ENCODE data around the gene RAB34. TPM values are rescaled to one million over a fixed set of nuclear protein-coding genes. Genes with fewer than 3 reads are reported as not detected.

Gene RAB34
- polyA plus RNA-seq, 3 donors = 66.7 to 93.3 (median 79.1) TPM

GRCh38 chr17:28750178-28751047 lies 32.7 kb upstream of the RAB34 start:
- H3K4me1 ChIP-seq (ENCODE audit: control insufficient read depth in 1 of 2, insufficient read depth in 2 of 2, low read length in 2 of 2) = peaks cover 3 to 5% of the 10 kb centered on the region in 2 donors
- H3K27ac Mint-ChIP-seq = no peak overlapping the region
- H3K4me2 ChIP-seq (replicated peaks; ENCODE audit: extremely low read depth, low read length, poor library complexity, severe bottlenecking) = no peak overlapping the region
- no peaks in the 10 kb centered on the region for H3K9me3 Mint-ChIP-seq
- no peaks in the 10 kb centered on the region for H3K9me3 ChIP-seq (replicated peaks in 1 of 2; ENCODE audit: control insufficient read depth in 1 of 2, insufficient read depth in 1 of 2, low read length in 2 of 2)
- no peaks in the 10 kb centered on the region for H3K36me3 ChIP-seq (replicated peaks in 1 of 2; ENCODE audit: control insufficient read depth in 1 of 2, insufficient read depth in 2 of 2, low read length in 2 of 2)
- no peak overlapping the region for H3K27ac ChIP-seq (ENCODE audit: low read depth in 1 of 2, low read length in 2 of 2)
- H3K9ac ChIP-seq (ENCODE audit: insufficient read depth, low read length, poor library complexity, severe bottlenecking) = no peak overlapping the region
- DNase-seq = peak; percentile 84 to 91 (median 89)
- peaks cover 0 to 3% of the 10 kb centered on the region in 2 donors for H3K27me3 ChIP-seq (ENCODE audit: control insufficient read depth in 2 of 2, insufficient read depth in 2 of 2, low read length in 2 of 2)
- no peak overlapping the region for H3K4me3 Mint-ChIP-seq
- H3K79me2 ChIP-seq (ENCODE audit: insufficient read depth, low read length) = no peaks in the 10 kb centered on the region
- peaks cover 8% of the 10 kb centered on the region for H4K20me1 ChIP-seq (ENCODE audit: insufficient read depth, low read length)
- H2AFZ ChIP-seq (ENCODE audit: insufficient read depth, low read depth, low read length, poor library complexity, severe bottlenecking) = no peak overlapping the region
- H3K4me3 ChIP-seq (replicated peaks in 1 of 3; ENCODE audit: low read depth in 2 of 3, low read length in 3 of 3) = no peak overlapping the region
- peaks cover 6 to 7% of the 10 kb centered on the region in 2 donors for H3K36me3 Mint-ChIP-seq
- 48% methylated on average over 16 of the region's 20 CpGs for WGBS (ENCODE audit: insufficient coverage)
- TF ChIP-seq, protein P1, sequence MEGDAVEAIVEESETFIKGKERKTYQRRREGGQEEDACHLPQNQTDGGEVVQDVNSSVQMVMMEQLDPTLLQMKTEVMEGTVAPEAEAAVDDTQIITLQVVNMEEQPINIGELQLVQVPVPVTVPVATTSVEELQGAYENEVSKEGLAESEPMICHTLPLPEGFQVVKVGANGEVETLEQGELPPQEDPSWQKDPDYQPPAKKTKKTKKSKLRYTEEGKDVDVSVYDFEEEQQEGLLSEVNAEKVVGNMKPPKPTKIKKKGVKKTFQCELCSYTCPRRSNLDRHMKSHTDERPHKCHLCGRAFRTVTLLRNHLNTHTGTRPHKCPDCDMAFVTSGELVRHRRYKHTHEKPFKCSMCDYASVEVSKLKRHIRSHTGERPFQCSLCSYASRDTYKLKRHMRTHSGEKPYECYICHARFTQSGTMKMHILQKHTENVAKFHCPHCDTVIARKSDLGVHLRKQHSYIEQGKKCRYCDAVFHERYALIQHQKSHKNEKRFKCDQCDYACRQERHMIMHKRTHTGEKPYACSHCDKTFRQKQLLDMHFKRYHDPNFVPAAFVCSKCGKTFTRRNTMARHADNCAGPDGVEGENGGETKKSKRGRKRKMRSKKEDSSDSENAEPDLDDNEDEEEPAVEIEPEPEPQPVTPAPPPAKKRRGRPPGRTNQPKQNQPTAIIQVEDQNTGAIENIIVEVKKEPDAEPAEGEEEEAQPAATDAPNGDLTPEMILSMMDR (IDR thresholded peaks at IDR 0.05) = peak; percentile 99
- H3K27me3 Mint-ChIP-seq (ENCODE audit: low read depth in 3 of 3) = peaks cover 2 to 12% (median 12%) of the 10 kb centered on the region in 3 donors
- H3K4me1 Mint-ChIP-seq = peaks cover 3% of the 10 kb centered on the region
- intact Hi-C loops (cut with micrococcal nuclease) = loop anchor here (1.0 kb wide), 2 partner anchors 23 to 24 kb away; partner anchors contain the start of gene TLCD1 (in 1 of the 2)

GRCh38 chr17:28749516-28750177 lies 32.0 kb upstream of the RAB34 start:
- Histone ChIP-seq H4K20me1 (ENCODE audit: insufficient read depth, low read length) (peaks cover 13% of the 10 kb centered on the region), H3K27me3 (ENCODE audit: control insufficient read depth in 2 of 2, insufficient read depth in 2 of 2, low read length in 2 of 2) (peaks cover 2 to 10% of the 10 kb centered on the region in 2 donors), H3K9me3 (replicated peaks in 1 of 2; ENCODE audit: control insufficient read depth in 1 of 2, insufficient read depth in 1 of 2, low read length in 2 of 2) (no peaks in the 10 kb centered on the region), H3K9ac (ENCODE audit: insufficient read depth, low read length, poor library complexity, severe bottlenecking) (no peak overlapping the region), H3K36me3 (replicated peaks in 1 of 2; ENCODE audit: control insufficient read depth in 1 of 2, insufficient read depth in 2 of 2, low read length in 2 of 2) (no peaks in the 10 kb centered on the region), H2AFZ (ENCODE audit: insufficient read depth, low read depth, low read length, poor library complexity, severe bottlenecking) (no peak overlapping the region), H3K27ac (ENCODE audit: low read depth in 1 of 2, low read length in 2 of 2) (no peak overlapping the region), H3K4me3 (replicated peaks in 1 of 3; ENCODE audit: low read depth in 2 of 3, low read length in 3 of 3) (no peak overlapping the region), H3K4me1 (ENCODE audit: control insufficient read depth in 1 of 2, insufficient read depth in 2 of 2, low read length in 2 of 2) (peaks cover 11 to 12% of the 10 kb centered on the region in 2 donors), H3K4me2 (replicated peaks; ENCODE audit: extremely low read depth, low read length, poor library complexity, severe bottlenecking) (no peak overlapping the region), H3K79me2 (ENCODE audit: insufficient read depth, low read length) (no peaks in the 10 kb centered on the region)
- Mint-ChIP-seq H3K36me3 (peaks cover 7 to 8% of the 10 kb centered on the region in 2 donors), H3K4me1 (peaks cover 10% of the 10 kb centered on the region), H3K9me3 (peaks cover 0 to 5% (median 0%) of the 10 kb centered on the region in 7 donors), H3K27ac (no peak overlapping the region), H3K4me3 (no peak overlapping the region), H3K27me3 (ENCODE audit: low read depth in 3 of 3) (peaks cover 5 to 20% (median 15%) of the 10 kb centered on the region in 3 donors)
- WGBS (ENCODE audit: insufficient coverage) = 66% methylated on average over 7 of the region's 11 CpGs
- TF ChIP-seq, protein P1 (IDR thresholded peaks at IDR 0.05) = no peak
- intact Hi-C loops (cut with micrococcal nuclease) = loop anchor here (1.0 to 10.0 kb wide), 3 partner anchors 22 to 205 kb away; partner anchors contain the start of genes PHF12 (in 1 of the 2) and TLCD1 (in 1 of the 2)
- no peak for DNase-seq
